ENCODE measurements around the gene DOCK2. TPM values are rescaled to one million over a fixed set of nuclear protein-coding genes. Genes with fewer than 3 reads are reported as not detected.

The DOCK2 gene
- total and polyA plus RNA-seq, 9 of the 15 experiments (the other 6 are each of a cell fraction or from before 2014, with no cell fraction given) = 4.5 to 42.6 (median 20.5) TPM

DNA sequence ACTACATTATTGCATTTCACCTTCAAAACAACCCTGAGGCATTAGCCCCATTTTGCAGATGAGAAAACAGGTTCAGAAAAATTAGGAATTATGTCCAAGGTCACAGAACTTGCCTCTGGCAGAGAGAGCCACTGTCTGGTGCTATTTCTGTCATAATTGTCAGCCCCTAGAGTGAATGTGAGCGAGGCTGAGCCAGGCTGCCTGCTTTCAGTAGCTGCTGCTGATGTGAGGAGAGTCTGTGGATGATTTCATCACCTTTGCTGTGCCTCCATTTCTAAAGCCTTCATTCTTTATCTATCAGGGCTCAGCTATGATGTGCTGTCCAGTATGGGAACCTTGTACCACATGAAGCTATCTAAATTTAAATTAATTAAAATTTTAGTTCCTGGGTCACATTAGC lies 271.8 kb downstream of the DOCK2 start:
- Histone ChIP-seq H3K27ac (ENCODE audit: extremely low read depth, low read depth, low read length) (no peak overlapping the region), H4K20me1 (replicated peaks; ENCODE audit: control insufficient read depth, insufficient read depth, low read length) (no peaks in the 10 kb centered on the region), H3K27me3 (ENCODE audit: control insufficient read depth in 2 of 2, insufficient read depth in 2 of 2, low read length in 2 of 2) (no peaks in the 10 kb centered on the region), H3K4me3 (no peak overlapping the region), H3K9me3 (replicated peaks; ENCODE audit: control insufficient read depth, insufficient read depth, low read depth, low read length) (no peaks in the 10 kb centered on the region), H3K4me2 (ENCODE audit: insufficient read depth, low read length) (no peak overlapping the region), H3K36me3 (ENCODE audit: control insufficient read depth, insufficient read depth, low read length) (no peaks in the 10 kb centered on the region), H3K9ac (ENCODE audit: insufficient read depth in 1 of 2, low read depth in 2 of 2, low read length in 2 of 2) (no peak overlapping the region), H3K9me1 (ENCODE audit: control insufficient read depth, insufficient read depth, low read length) (no peaks in the 10 kb centered on the region), H3K79me2 (ENCODE audit: control insufficient read depth, insufficient read depth, low read length) (no peaks in the 10 kb centered on the region), H3K4me1 (replicated peaks in 1 of 2; ENCODE audit: control insufficient read depth in 2 of 2, insufficient read depth in 2 of 2, low read length in 2 of 2) (no peaks in the 10 kb centered on the region), H2AFZ (ENCODE audit: low read depth, low read length) (no peak overlapping the region)
- FAIRE-seq (no peak), ATAC-seq (no peak), DNase-seq (ENCODE audit: extremely low read depth in 1 of 4, low spot score in 3 of 4) (no peak)
- BruUV-seq (replicated peaks) = no TSS peak
- in situ Hi-C loops (cut with MboI) (no loop called here), intact Hi-C loops (cut with micrococcal nuclease) (no loop called here)
- CTCF ChIA-PET (ENCODE audit: low intra/inter-chr PET ratio) = no interaction called here
- POLR2A ChIA-PET = interaction anchor here (0.7 kb wide), 1 partner anchor 12 kb away, joined by 3 read pairs; no protein-coding TSS in a partner anchor
- no peak for TF ChIP-seq ZNF75A (CRISPR knock-in tag; IDR thresholded peaks at IDR 0.05)
- no peak for TF ChIP-seq SIN3A (IDR thresholded peaks at IDR 0.05; ENCODE audit: borderline replicate concordance in 2 of 2, control insufficient read depth in 1 of 2, low read depth in 2 of 2, low read length in 2 of 2)
- TF ChIP-seq XRCC4 (IDR thresholded peaks at IDR 0.05; ENCODE audit: extremely low read depth, insufficient read depth, insufficient read length) = no peak
- TF ChIP-seq, protein P1, sequence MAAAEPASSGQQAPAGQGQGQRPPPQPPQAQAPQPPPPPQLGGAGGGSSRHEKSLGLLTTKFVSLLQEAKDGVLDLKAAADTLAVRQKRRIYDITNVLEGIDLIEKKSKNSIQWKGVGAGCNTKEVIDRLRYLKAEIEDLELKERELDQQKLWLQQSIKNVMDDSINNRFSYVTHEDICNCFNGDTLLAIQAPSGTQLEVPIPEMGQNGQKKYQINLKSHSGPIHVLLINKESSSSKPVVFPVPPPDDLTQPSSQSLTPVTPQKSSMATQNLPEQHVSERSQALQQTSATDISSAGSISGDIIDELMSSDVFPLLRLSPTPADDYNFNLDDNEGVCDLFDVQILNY (CRISPR knock-in tag; IDR thresholded peaks at IDR 0.05) = no peak
- TF ChIP-seq SMC3 (conservative IDR thresholded peaks at IDR 0.05; ENCODE audit: insufficient read depth, low read depth, low read length) = no peak
- TF ChIP-seq L3MBTL2 (IDR thresholded peaks at IDR 0.05) = no peak
- no peak for TF ChIP-seq LEF1 (IDR thresholded peaks at IDR 0.05)
- TF ChIP-seq FOXJ2 (tag; IDR thresholded peaks at IDR 0.05) = no peak
- TF ChIP-seq CHCHD3 (CRISPR knock-in tag; IDR thresholded peaks at IDR 0.05) = no peak
- no peak for TF ChIP-seq CBX8 (IDR thresholded peaks at IDR 0.05; ENCODE audit: borderline replicate concordance, extremely low read depth, low read depth, low read length, poor library complexity, severe bottlenecking)
- TF ChIP-seq SAFB (IDR thresholded peaks at IDR 0.05; ENCODE audit: borderline replicate concordance, low read depth, low read length) = no peak
- TF ChIP-seq, protein P2, sequence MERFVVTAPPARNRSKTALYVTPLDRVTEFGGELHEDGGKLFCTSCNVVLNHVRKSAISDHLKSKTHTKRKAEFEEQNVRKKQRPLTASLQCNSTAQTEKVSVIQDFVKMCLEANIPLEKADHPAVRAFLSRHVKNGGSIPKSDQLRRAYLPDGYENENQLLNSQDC (CRISPR knock-in tag; IDR thresholded peaks at IDR 0.05) = no peak
- no peak for TF ChIP-seq CBFB (CRISPR knock-in tag; IDR thresholded peaks at IDR 0.05)
- no peak for TF ChIP-seq ZFP36 (IDR thresholded peaks at IDR 0.05; ENCODE audit: low read depth, low read length, partially characterized antibody)
- WGBS (ENCODE audit: insufficient coverage, low coverage, missing lambda C conversion rate) = 7% methylated on average over 1 of the region's 1 CpG

All from K562 (cell line).